SHP77 treated with DMSO at 0.1 percent for 48 hours (cell line): Measurements from ENCODE around the gene SLC2A2.

Experiments used
- DNase-seq: peaks from one replicate; lab custom pipeline; 2025; lab: John Stamatoyannopoulos, UW

SLC2A2 gene

DNA sequence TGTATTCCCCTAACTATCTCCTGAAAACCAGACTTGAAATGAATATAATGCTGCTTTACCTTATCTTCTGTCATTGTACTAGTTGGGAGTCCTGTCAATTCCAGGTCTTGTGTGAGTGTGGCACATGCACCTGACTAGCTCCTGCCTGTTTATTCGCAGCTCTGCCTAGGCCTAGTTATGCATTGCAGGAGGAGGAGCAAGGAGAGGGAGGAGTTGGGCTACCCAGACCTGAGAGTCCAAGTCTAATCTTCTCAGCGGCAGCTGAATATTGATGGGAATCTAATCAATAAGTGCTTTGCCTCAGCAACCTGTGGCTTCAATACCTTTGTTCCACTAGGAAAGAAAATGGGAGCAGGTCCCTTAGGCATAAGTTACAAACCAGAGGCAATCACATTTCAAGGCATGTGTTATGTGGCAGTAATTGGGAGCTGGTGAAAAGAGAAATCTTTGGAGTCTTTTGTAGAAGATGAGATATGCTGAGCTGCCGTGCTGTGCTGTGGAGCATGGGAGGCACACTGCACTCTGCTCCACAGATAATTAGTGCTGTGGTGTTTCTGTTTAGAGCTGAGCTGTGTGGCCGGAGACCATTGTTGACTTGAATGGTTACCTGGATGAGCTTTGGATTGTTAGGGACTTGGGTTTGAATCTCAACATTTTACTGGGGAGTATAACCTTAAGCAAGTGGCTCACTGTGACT lies at the start of gene SLC2A2:
SLC2A2 (minus strand) TSS at position 124 of the 697 bp plus-strand sequence; CDS start at position 74, 50 bp downstream.
- no peak for DNase-seq

GRCh38 chr3:171072432-171072831 lies 45.9 kb upstream of the SLC2A2 start:
- no peak for DNase-seq

DNA sequence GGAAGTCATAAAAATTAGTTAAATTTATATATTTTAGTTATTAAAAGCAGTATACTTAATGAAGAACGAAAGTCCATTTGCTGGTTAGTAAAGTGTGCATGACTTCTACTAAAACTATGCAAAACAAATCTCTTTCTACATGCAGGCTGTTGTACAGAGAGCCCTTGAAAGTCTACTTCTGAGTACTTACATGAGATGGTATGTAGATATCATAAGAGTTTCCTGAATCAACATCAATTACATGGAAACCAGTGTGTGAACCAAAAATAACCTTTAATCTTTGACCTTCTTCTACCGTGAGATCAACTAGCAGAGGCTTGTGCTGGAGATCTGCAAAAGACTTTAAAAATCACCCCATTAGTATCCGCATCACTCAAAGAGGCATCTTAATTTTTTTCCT lies 42.1 kb upstream of the SLC2A2 start:
- no peak for DNase-seq

- DNase-seq: no peak
Observed at GRCh38 chr3:171066206-171066605, 39.7 kb upstream of the SLC2A2 start.

GRCh38 chr3:171065732-171066131 lies 39.2 kb upstream of the SLC2A2 start:
- DNase-seq: no peak

- DNase-seq: no peak
Observed at GRCh38 chr3:171064461-171064860, 37.9 kb upstream of the SLC2A2 start.

- DNase-seq: no peak
Observed at GRCh38 chr3:171061749-171062148, 35.2 kb upstream of the SLC2A2 start.

GRCh38 chr3:171059978-171060377 lies 33.5 kb upstream of the SLC2A2 start:
- no peak for DNase-seq

DNA sequence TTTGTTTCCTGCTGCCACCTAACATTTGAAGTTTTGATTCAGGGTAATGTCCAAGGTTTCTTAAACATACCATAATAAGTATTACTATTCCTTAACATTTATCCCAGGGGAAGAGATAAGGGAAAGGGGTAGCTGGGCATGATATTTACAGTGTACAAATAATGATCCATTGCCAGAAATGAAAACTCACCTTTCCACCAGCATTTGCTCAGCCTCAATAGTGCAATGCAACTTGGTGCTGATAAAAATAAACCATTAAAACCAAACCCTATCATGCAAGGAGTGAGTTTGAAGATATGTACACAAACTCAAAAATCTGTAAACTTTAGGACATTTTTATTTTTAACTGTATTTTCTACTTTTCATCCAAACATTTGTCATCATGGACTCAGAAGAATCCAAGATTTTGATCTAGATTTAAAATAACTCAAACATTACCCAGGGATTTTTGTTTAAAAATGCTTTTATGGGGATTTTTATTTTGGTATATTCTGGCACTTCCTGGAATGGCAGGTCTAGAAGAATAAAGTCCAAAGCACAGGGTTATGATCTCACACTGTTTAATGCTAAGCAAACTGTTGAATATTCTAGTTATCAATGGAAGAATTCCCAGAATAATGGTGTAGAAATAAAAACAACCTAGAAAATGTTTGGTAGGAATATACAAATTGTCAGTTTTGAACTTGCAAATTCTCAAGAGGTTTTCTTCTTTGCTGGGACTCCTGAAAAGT lies 32.5 kb upstream of the SLC2A2 start:
- no peak for DNase-seq

DNA sequence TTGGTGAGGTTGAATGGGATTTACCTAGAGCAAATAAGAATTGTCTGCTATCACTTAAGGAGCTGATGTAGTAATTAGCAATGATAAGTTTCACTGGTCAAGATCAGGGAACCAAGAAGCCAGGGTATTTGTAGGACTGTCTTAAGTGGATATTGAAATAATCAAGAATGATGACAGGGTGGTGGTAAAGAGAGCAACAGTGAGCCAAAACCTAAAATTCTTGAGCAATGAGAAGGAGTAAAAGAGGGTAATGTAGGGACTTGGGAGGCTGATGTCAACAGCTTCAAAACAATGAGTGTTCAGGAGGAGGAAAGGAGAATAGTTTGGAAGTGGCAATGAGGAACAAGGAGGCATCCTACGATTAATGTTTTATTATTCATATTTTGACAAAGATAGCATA lies 31.5 kb upstream of the SLC2A2 start:
- DNase-seq: no peak

DNA sequence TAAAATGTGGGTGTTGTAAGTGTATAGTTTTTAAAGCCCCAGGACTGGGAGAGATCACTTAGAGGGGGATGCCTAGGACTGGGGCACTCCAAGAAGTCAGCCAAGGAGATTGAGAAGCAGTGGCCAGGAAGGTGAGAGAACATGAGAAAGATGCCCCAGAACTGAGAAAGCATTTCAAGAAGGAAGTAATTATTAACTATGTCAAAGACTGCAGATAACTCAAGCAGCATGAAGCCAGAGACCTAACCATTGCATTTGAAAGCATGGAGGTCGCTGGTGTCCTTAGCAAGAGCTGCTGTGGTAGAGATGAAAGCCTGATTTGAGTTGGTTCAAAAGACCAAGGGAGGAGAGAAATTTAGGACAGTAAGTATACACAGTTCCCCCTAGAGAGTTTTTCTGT lies 30.6 kb upstream of the SLC2A2 start:
- no peak for DNase-seq

DNA sequence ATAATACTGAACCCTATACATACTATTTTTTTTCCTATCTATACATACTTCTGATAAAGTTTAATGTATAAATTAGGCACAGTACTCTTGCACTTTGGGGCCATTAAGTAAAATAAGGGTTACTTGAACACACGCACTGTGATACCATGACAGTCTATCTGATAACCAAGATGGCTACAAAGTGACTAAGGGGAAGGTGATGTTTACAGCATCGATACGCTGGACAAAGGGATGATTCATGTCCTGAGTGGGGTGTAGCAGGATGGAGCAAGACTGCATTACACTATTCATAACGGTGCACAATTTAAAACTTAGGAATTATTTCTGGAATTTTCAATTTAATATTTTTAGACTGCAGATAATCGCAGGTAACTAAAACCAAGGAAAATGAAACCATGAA lies 30.0 kb upstream of the SLC2A2 start:
- DNase-seq: no peak

GRCh38 chr3:171055336-171056178 lies 29.0 kb upstream of the SLC2A2 start:
- no peak for DNase-seq

DNA sequence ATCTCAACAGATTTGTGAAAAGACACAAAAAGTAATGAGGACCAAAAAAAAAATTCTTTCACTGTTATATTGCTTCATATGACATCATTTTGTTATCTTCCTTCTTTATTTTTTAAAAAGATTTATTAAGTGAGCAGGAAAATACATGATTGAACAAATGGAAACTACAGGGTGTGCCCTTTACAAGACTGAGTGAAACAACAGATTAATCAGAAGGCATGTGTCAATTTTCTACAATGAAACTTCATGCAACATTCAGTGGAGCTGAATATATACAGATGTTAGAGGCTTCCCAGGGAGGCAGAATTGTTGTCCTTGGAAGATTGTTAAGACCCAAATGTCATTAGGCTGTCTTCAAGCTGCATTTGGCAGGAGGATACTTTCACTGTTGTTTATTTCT lies 28.4 kb upstream of the SLC2A2 start:
- no peak for DNase-seq

GRCh38 chr3:171054231-171054630 lies 27.7 kb upstream of the SLC2A2 start:
- DNase-seq: no peak

DNA sequence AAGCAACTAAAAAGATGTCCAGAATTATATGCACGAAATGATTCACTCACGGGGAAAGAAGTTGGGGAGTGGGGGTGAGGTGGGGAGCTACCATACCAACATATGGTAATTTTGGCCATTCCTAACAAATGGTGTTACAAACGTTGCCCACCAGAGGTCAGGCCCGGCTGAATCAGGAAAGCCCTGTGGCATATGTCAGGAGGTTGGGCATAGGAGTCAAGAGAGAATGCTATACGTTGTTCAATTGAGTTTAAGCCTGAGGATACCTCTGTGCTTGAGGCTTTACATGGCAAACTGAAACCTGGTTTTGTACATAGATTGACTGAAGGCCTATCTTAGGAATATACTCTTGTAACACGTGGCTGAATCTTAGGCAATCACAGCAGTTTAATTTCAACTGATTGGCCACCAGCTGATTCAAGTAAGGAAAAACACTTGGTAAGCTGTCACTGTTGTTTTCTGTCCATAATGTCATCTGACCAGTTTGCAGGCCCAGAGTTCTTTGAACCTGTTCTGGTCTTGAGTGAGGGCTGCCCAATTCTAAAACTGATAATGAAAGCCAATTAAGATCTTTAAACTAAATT lies 23.4 kb upstream of the SLC2A2 start:
- no peak for DNase-seq

DNA sequence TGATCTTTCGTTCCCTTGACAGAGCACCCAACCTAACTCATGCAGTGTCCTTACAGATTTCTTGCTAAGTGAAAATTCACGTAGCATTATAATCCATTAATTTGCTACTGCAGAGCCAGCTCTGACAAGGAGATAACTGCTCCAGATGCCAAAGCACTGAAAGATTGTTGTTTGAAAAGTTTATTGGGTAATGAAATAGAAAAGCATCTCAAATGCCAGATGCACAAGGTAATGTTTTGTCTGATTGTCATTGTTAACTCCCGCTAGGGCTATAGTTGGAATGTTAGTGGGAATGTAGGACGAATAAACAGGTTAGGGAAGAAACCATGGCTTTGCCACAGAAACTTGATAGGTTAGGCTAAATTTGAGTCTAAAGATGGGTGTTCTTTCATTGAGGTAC lies 20.2 kb upstream of the SLC2A2 start:
- DNase-seq: no peak

DNA sequence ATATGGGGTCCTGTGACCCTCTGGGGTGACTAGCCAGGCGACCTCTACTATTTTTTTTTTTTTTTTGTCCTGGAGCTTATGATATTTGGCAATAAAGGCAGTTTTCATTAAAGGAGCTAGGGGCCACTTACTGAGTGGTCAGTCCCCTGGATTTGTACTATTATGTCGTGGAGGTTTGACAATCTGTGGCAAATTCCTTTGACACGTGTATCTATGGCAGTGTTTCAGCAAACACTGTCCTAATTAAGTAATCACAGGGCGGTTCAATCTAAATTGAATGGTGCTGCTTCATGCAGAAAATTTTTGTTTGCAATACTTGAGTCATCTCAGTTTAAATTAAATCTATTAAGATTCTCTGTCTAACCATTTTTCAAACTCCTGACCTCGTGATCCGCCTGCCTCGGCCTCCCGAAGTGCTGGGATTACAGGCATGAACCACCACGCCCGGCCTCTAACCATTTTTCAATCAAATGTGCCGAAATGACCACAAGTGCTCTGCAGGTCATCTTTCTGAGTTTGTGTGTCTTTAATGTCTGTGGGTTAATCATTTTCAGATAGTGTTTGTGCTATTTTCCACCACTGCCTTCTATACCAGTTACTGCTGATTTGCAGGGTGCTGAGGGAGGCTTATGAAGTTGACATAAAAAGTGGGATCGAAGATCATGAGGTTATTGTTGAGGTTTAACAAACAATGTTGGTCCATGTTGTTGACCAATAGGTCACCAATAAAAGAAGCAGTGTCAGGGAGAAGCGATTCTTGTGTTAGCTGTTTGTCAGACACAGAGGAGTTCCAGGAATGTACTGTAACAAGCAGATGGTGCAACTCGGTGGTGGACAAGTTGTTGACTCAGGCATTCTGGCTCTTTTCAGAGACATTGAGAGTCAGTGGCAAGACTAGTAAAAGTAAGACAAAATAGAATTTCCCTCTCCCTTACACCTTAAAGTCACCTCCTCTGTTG lies 18.6 kb upstream of the SLC2A2 start:
- DNase-seq: no peak

- DNase-seq: no peak
Observed at GRCh38 chr3:171044384-171044783, 17.9 kb upstream of the SLC2A2 start.

- no peak for DNase-seq
Observed at GRCh38 chr3:171039674-171040073, 13.2 kb upstream of the SLC2A2 start.

GRCh38 chr3:171038342-171038741 lies 11.8 kb upstream of the SLC2A2 start:
- no peak for DNase-seq
